ENCODE results near the gene TLK1. TPM values are rescaled to one million over a fixed set of nuclear protein-coding genes. Genes with fewer than 3 reads are reported as not detected.

Gene TLK1
- total and polyA plus RNA-seq, 12 donors: 5.8 to 41.8 (median 31.1) TPM

- H3K9me3 ChIP-seq: no peaks in the 10 kb centered on the region
- 64 to 85% methylated on average over 1 of the region's 1 CpG for WGBS, 2 donors
- ATAC-seq (no peak), DNase-seq (no peak)
- H3K27ac ChIP-seq: no peak overlapping the region
- no peaks in the 10 kb centered on the region for H3K36me3 ChIP-seq
- intact Hi-C loops (cut with DNase I): no loop called here
- no peaks in the 10 kb centered on the region for H3K27me3 ChIP-seq
- no peak overlapping the region for H3K4me3 ChIP-seq
- H3K4me1 ChIP-seq: peaks cover 0 to 30% (median 13%) of the 10 kb centered on the region in 9 donors
- TF ChIP-seq CTCF (IDR thresholded peaks at IDR 0.05): no peak
These were observed 32.2 kb downstream of the TLK1 start for GRCh38 chr2:171128461-171128860.

- intact Hi-C loops (cut with DNase I): no loop called here
- H3K27me3 ChIP-seq: no peaks in the 10 kb centered on the region
- H3K36me3 ChIP-seq: no peaks in the 10 kb centered on the region
- H3K4me3 ChIP-seq: no peak overlapping the region
- H3K4me1 ChIP-seq: peaks cover 0 to 23% (median 5%) of the 10 kb centered on the region in 9 donors
- no peak for TF ChIP-seq CTCF (IDR thresholded peaks at IDR 0.05)
- DNase-seq: no peak
- no peak overlapping the region for H3K27ac ChIP-seq
- 53 to 55% methylated on average over 4 of the region's 4 CpGs for WGBS, 2 donors
- no peaks in the 10 kb centered on the region for H3K9me3 ChIP-seq
- ATAC-seq: no peak
These were observed 36.2 kb downstream of the TLK1 start for GRCh38 chr2:171124541-171124940.

- ATAC-seq (no peak), DNase-seq (no peak)
- Histone ChIP-seq H3K4me3 (no peak overlapping the region), H3K27me3 (no peaks in the 10 kb centered on the region), H3K4me1 (no peaks in the 10 kb centered on the region), H3K36me3 (peaks cover 0 to 5% (median 0%) of the 10 kb centered on the region in 9 donors), H3K27ac (no peak overlapping the region), H3K9me3 (peaks cover 0 to 8% (median 0%) of the 10 kb centered on the region in 11 donors)
- TF ChIP-seq CTCF (IDR thresholded peaks at IDR 0.05): no peak
- intact Hi-C loops (cut with DNase I): no loop called here
These were observed 51.1 kb downstream of the TLK1 start for GRCh38 chr2:171109571-171109970.

- Histone ChIP-seq H3K4me1 (no peaks in the 10 kb centered on the region), H3K36me3 (peaks cover 0 to 5% (median 0%) of the 10 kb centered on the region in 9 donors), H3K27me3 (no peaks in the 10 kb centered on the region), H3K27ac (no peak overlapping the region), H3K4me3 (no peak overlapping the region), H3K9me3 (peaks cover 0 to 8% (median 0%) of the 10 kb centered on the region in 11 donors)
- DNase-seq: no peak
- TF ChIP-seq CTCF (IDR thresholded peaks at IDR 0.05): no peak
- WGBS, 2 donors: 75 to 88% methylated on average over 1 of the region's 1 CpG
- ATAC-seq: no peak
- intact Hi-C loops (cut with DNase I): no loop called here
These were observed 51.7 kb downstream of the TLK1 start for GRCh38 chr2:171109020-171109419.

Measured in heart right ventricle (tissue), 16 donors.